K562 (cell line): ENCODE measurements around the gene CPLX1. TPM values are rescaled to one million over a fixed set of nuclear protein-coding genes. Genes with fewer than 3 reads are reported as not detected.

Experiments used
- ATAC-seq: fragments of 200-7000 bp; cut with Tn5 transposase; 3 replicates; pipeline ENCODE4 v1.9.1; 2020; ENCODE audit warnings: moderate library complexity
- BruUV-seq: library from RNA; stranded (reverse); fragments of 400-500 nt; replicated peaks from 2 replicates; lab custom pipeline; 2021; lab: Mats Ljungman, UMichigan
- CTCF ChIA-PET: fragments of 300-600 bp; formaldehyde crosslinking; extraction: SDS; loops from one replicate; lab custom pipeline; 2021; ENCODE audit warnings: low intra/inter-chr PET ratio; lab: Yijun Ruan, JAX
- POLR2A ChIA-PET: fragments of 300-600, 350-650 bp; sonication (Branson Sonifier 250); formaldehyde crosslinking; extraction: SDS; loops from one replicate; lab custom pipeline; 2021; ENCODE audit warnings: antibody characterized with exemption, inconsistent platforms; lab: Yijun Ruan, JAX
- DNase-seq, 4 experiments: peaks; one replicate each; pipeline versions ENCODE4 v3.0.0 to v3.0.0-alpha.2; 2011 to 2018; ENCODE audit warnings: low spot score in 3 of 4, mixed read lengths in 3 of 4; ENCODE audit errors: extremely low read depth in 1 of 4
- FAIRE-seq: peaks from 2 replicates; lab custom pipeline; 2011; peaks lifted over from hg19 to GRCh38; lab: Jason Lieb, UNC
- H2AFZ ChIP-seq: 2 replicates; pipeline ENCODE4 v1.6.0; 2011; ENCODE audit warnings: low read depth, low read length, control low read depth, inconsistent platforms
- H3K27ac ChIP-seq: fragments of 200-600 bp; 3 replicates; pipeline ENCODE4 v1.8.0; 2011; ENCODE audit warnings: low read depth, mild to moderate bottlenecking, control low read depth, inconsistent platforms, low read length, moderate library complexity, mixed read lengths; ENCODE audit errors: extremely low read depth
- H3K27me3 ChIP-seq, 2 experiments: fragments of 300-600 bp in 1 of 2; 2 replicates in 1 of 2; 3 replicates in 1 of 2; pipeline versions ENCODE4 v1.6.0 to v1.8.0; 2011; ENCODE audit warnings: inconsistent platforms in 2 of 2, low read length in 2 of 2, mild to moderate bottlenecking in 1 of 2, mixed read lengths in 1 of 2, moderate library complexity in 1 of 2; ENCODE audit not compliant: control insufficient read depth in 2 of 2, insufficient read depth in 2 of 2
- H3K36me3 ChIP-seq: fragments of 300-600 bp; 3 replicates; pipeline ENCODE4 v1.8.0; 2011; ENCODE audit warnings: mild to moderate bottlenecking, low read length, inconsistent platforms; ENCODE audit not compliant: control insufficient read depth, insufficient read depth
- H3K4me1 ChIP-seq, 2 experiments: fragments of 200-600 bp in 1 of 2; replicated peaks in 1 of 2; 2 replicates in 1 of 2; 3 replicates in 1 of 2; pipeline versions ENCODE4 v1.5.1 to v1.8.0; 2011; ENCODE audit warnings: inconsistent platforms in 2 of 2, low read length in 2 of 2, mild to moderate bottlenecking in 1 of 2, mixed read lengths in 1 of 2, moderate library complexity in 1 of 2; ENCODE audit not compliant: control insufficient read depth in 2 of 2, insufficient read depth in 2 of 2
- H3K4me2 ChIP-seq: 2 replicates; pipeline ENCODE4 v1.6.1; 2011; ENCODE audit warnings: low read length, control low read depth, inconsistent platforms, mixed read lengths; ENCODE audit not compliant: insufficient read depth
- H3K4me3 ChIP-seq: fragments of 200-600 bp; sonication (generic), shearing (Covaris generic); 2 replicates; pipeline ENCODE4 v1.5.1; 2016; ENCODE audit warnings: control low read depth, inconsistent platforms
- H3K79me2 ChIP-seq: fragments of 200-600 bp; 3 replicates; pipeline ENCODE4 v1.8.0; 2011; ENCODE audit warnings: low read length, inconsistent platforms; ENCODE audit not compliant: control insufficient read depth, insufficient read depth
- H3K9ac ChIP-seq, 2 experiments: 2 replicates each; pipeline versions ENCODE4 v1.6.0 to v1.6.1; 2011; ENCODE audit warnings: low read depth in 2 of 2, low read length in 2 of 2, control low read depth in 1 of 2, inconsistent platforms in 1 of 2, mild to moderate bottlenecking in 1 of 2, mixed read lengths in 1 of 2; ENCODE audit not compliant: insufficient read depth in 1 of 2
- H3K9me1 ChIP-seq: one replicate; pipeline ENCODE4 v1.6.0; 2011; ENCODE audit warnings: inconsistent platforms, mild to moderate bottlenecking, low read length, moderate library complexity; ENCODE audit not compliant: control insufficient read depth, insufficient read depth
- H3K9me3 ChIP-seq: replicated peaks from 2 replicates; pipeline ENCODE4 v1.5.1; 2011; ENCODE audit warnings: low read depth, low read length, inconsistent platforms; ENCODE audit not compliant: control insufficient read depth, insufficient read depth
- H4K20me1 ChIP-seq: replicated peaks from 2 replicates; pipeline ENCODE4 v1.6.1; 2011; ENCODE audit warnings: low read length, inconsistent platforms, mixed read lengths; ENCODE audit not compliant: control insufficient read depth, insufficient read depth
- BCLAF1 ChIP-seq, 2 experiments: fragments of 450-650 bp in 1 of 2; IDR thresholded peaks; 2 replicates each; pipeline ENCODE4 v1.6.1; 2011 to 2017; ENCODE audit warnings: low read depth in 2 of 2, antibody characterized with exemption in 1 of 2, borderline replicate concordance in 1 of 2, low read length in 1 of 2, mild to moderate bottlenecking in 1 of 2, mixed read lengths in 1 of 2; ENCODE audit not compliant: control insufficient read depth in 1 of 2
- LARP7 ChIP-seq: fragments of 450-650 bp; IDR thresholded peaks from 2 replicates; pipeline ENCODE4 v1.6.1; 2016
- RUNX1 ChIP-seq: sonication (generic); IDR thresholded peaks from 2 replicates; pipeline ENCODE4 v1.6.1; 2016; ENCODE audit warnings: antibody characterized with exemption, low read depth
- ZNF124 ChIP-seq: sonication (generic); formaldehyde crosslinking; IDR thresholded peaks from 2 replicates; pipeline ENCODE4 v1.8.1; 2022; ENCODE audit warnings: missing genetic modification reagents
- WGBS: fragments of 100-300 bp; shearing (Covaris generic); methylation state at CpG from one replicate; pipeline ENCODE4 v1.1.6; 2016; ENCODE audit warnings: low coverage, mixed read lengths; ENCODE audit not compliant: insufficient coverage; ENCODE audit errors: missing lambda C conversion rate; 5-methylcytosine and 5-hydroxymethylcytosine counted together
- in situ Hi-C: fragments of 300-500 bp; cut with MboI; formaldehyde crosslinking; loops from 4 replicates; pipeline ENCODE4 v1.15.0; 2018; ENCODE audit warnings: inconsistent platforms, mixed read lengths
- intact Hi-C: fragments of 100-400 bp; cut with micrococcal nuclease; formaldehyde crosslinking; loops from 2 replicates; pipeline ENCODE4 v1.14.2; 2022
- polyA plus RNA-seq, 8 experiments: library from polyadenylated mRNA; depleted of rRNA in 4 of 8; stranded (reverse) in 5 of 8; unstranded in 3 of 8; fragments of >200 nt; fragmentation: Nextera tagmentation in 2 of 8; fragmentation: Illumina TruSeq in 1 of 8; extraction: Ambion mirVana in 2 of 8; extraction: Trizol in 1 of 8; gene quantifications; 2 replicates each; pipeline versions ENCODE4 v1.2.1 to v1.2.3, GENCODE V29; 2011 to 2014; ENCODE audit warnings: inconsistent platforms in 1 of 8, missing spikeins in 1 of 8
- total RNA-seq, 7 experiments: library from RNA; depleted of rRNA in 6 of 7; stranded (reverse); fragments of >200 nt in 6 of 7; fragmentation: Illumina TruSeq in 2 of 7; extraction: Trizol in 2 of 7; gene quantifications; 2 replicates each; pipeline versions ENCODE4 v1.2.1 to v1.2.3, GENCODE V29; 2011 to 2021; ENCODE audit warnings: low replicate concordance in 1 of 7

The CPLX1 gene
- total and polyA plus RNA-seq, 9 of the 15 experiments (the other 6 are each of a cell fraction or from before 2014, with no cell fraction given): 0.03 to 3.3 (median 0.17) TPM; not detected in 2

GRCh38 chr4:790466-790820 lies 35.5 kb downstream of the CPLX1 start:
- H3K36me3 ChIP-seq: no peaks in the 10 kb centered on the region
- no peaks in the 10 kb centered on the region for H3K79me2 ChIP-seq
- no peak overlapping the region for H3K27ac ChIP-seq
- TF ChIP-seq BCLAF1 (IDR thresholded peaks at IDR 0.05; ENCODE audit: borderline replicate concordance in 1 of 2, control insufficient read depth in 1 of 2, low read depth in 2 of 2, low read length in 1 of 2) (no peak), LARP7 (no peak), RUNX1 (no peak), ZNF124 (CRISPR knock-in tag) (no peak)
- H2AFZ ChIP-seq: no peak overlapping the region
- FAIRE-seq: no peak
- no peak overlapping the region for H3K4me2 ChIP-seq
- peaks cover 0 to 84% of the 10 kb centered on the region in 2 experiments; a peak in 3 of 5 replicates for H3K4me1 ChIP-seq
- H3K27me3 ChIP-seq: peaks cover 15 to 39% of the 10 kb centered on the region in 2 experiments
- no peaks in the 10 kb centered on the region for H3K9me1 ChIP-seq
- 0 out of 2 replicates have a peak, but pooled peaks cover 3% of the 10 kb centered on the region for H4K20me1 ChIP-seq
- H3K9me3 ChIP-seq: no peaks in the 10 kb centered on the region
- ChIA-PET POLR2A (interaction anchor here (1.4 to 1.9 kb wide), 2 partner anchors 8 to 10 kb away, joined by 4 to 7 read pairs; no protein-coding TSS in a partner anchor), CTCF (no interaction called here)
- no TSS peak for BruUV-seq
- H3K4me3 ChIP-seq: no peak overlapping the region
- in situ Hi-C loops (no loop called here), intact Hi-C loops (no loop called here)
- 18% methylated on average over 7 of the region's 8 CpGs for WGBS
- ATAC-seq: no peak
- H3K9ac ChIP-seq: no peak overlapping the region; a peak in 2 of 4 replicates
- no peak for DNase-seq
